K562 (cell line): ENCODE data around the gene NUDT22. TPM values are rescaled to one million over a fixed set of nuclear protein-coding genes. Genes with fewer than 3 reads are reported as not detected.

Source experiments
- ATF1 ChIP-seq, 2 experiments: fragments of 450-650 bp in 1 of 2; IDR thresholded peaks; 2 replicates each; pipeline ENCODE4 v1.6.1; 2016; ENCODE audit warnings: missing compliant biosample characterization in 1 of 2, missing genetic modification characterization in 1 of 2
- BCL6 ChIP-seq: fragments of 250-450 bp; sonication (Bioruptor Pico); IDR thresholded peaks from 2 replicates; pipeline ENCODE4 v1.4.0; 2020
- EGR1 ChIP-seq: fragments of 450-650 bp; conservative IDR thresholded peaks from 2 replicates; pipeline ENCODE4 v1.6.1; 2017; ENCODE audit warnings: mild to moderate bottlenecking
- ELF1 ChIP-seq: fragments of 200-800 bp; sonication (Bioruptor generic); IDR thresholded peaks from 2 replicates; pipeline ENCODE4 v1.6.1; 2016; ENCODE audit warnings: missing genetic modification characterization, missing compliant biosample characterization
- EZH2 ChIP-seq: IDR thresholded peaks from 2 replicates; pipeline ENCODE4 v1.6.1; 2012; ENCODE audit warnings: low read depth, mild to moderate bottlenecking, inconsistent platforms, low read length, borderline replicate concordance
- GTF2A2 ChIP-seq: IDR thresholded peaks from 2 replicates; pipeline ENCODE4 v1.6.1; 2016; ENCODE audit warnings: mild to moderate bottlenecking, missing genetic modification characterization, missing compliant biosample characterization
- GTF2F1 ChIP-seq: IDR thresholded peaks from 2 replicates; pipeline ENCODE4 v1.6.1; 2011; ENCODE audit warnings: low read depth, low read length, improper control_type of control experiment
- MCM3 ChIP-seq: fragments of 450-650 bp; IDR thresholded peaks from 2 replicates; pipeline ENCODE4 v1.6.1; 2016
- NR2C1 ChIP-seq, 2 experiments: fragments of 450-650 bp; IDR thresholded peaks; 2 replicates each; pipeline ENCODE4 v1.6.1; 2017; ENCODE audit warnings: mild to moderate bottlenecking in 2 of 2, antibody characterized with exemption in 1 of 2, inconsistent platforms in 1 of 2, missing compliant biosample characterization in 1 of 2, missing genetic modification characterization in 1 of 2
- PRMT5 ChIP-seq: sonication (generic); formaldehyde crosslinking; IDR thresholded peaks from 2 replicates; pipeline ENCODE4 v1.5.0; 2020; ENCODE audit warnings: missing genetic modification reagents
- PTTG1 ChIP-seq: fragments of 450-650 bp; IDR thresholded peaks from 2 replicates; pipeline ENCODE4 v1.6.1; 2016; ENCODE audit warnings: low read depth, mild to moderate bottlenecking, missing genetic modification characterization, missing compliant biosample characterization
- RBBP5 ChIP-seq: fragments of 200-600 bp; sonication (generic); IDR thresholded peaks from 2 replicates; pipeline ENCODE4 v1.6.1; 2012; ENCODE audit warnings: borderline replicate concordance, mild to moderate bottlenecking, low read length, control low read depth, inconsistent platforms; ENCODE audit not compliant: insufficient read depth, poor library complexity, severe bottlenecking
- RBM22 ChIP-seq: fragments of 200-400 bp; formaldehyde crosslinking; IDR thresholded peaks from 2 replicates; pipeline ENCODE4 v1.6.1; 2018; ENCODE audit warnings: low read length, low read depth; ENCODE audit not compliant: poor library complexity, severe bottlenecking
- RUNX1 ChIP-seq: sonication (generic); IDR thresholded peaks from 2 replicates; pipeline ENCODE4 v1.6.1; 2016; ENCODE audit warnings: antibody characterized with exemption, low read depth
- SMC3 ChIP-seq: conservative IDR thresholded peaks from 2 replicates; pipeline ENCODE4 v1.6.1; 2011; ENCODE audit warnings: low read depth, low read length, improper control_type of control experiment; ENCODE audit not compliant: insufficient read depth
- SNRNP70 ChIP-seq: fragments of 200-400 bp; formaldehyde crosslinking; optimal IDR thresholded peaks from 2 replicates; pipeline ENCODE3; 2017; ENCODE audit warnings: low read depth, low read length
- TEAD4 ChIP-seq, 2 experiments: sonication (generic) in 1 of 2; formaldehyde crosslinking in 1 of 2; IDR thresholded peaks; 2 replicates each; pipeline versions ENCODE4 v1.6.1 to v1.8.0; 2012 to 2022; ENCODE audit warnings: borderline replicate concordance in 1 of 2, inconsistent platforms in 1 of 2, low read length in 1 of 2, mild to moderate bottlenecking in 1 of 2, missing genetic modification reagents in 1 of 2
- ZKSCAN1 ChIP-seq: fragments of 150-350 bp; IDR thresholded peaks from 2 replicates; pipeline ENCODE4 v1.6.1; 2016; ENCODE audit warnings: low read depth, low read length
- ZNF316 ChIP-seq: fragments of 450-650 bp; IDR thresholded peaks from 2 replicates; pipeline ENCODE4 v1.6.1; 2016
- polyA plus RNA-seq, 8 experiments: library from polyadenylated mRNA; depleted of rRNA in 4 of 8; stranded (reverse) in 5 of 8; unstranded in 3 of 8; fragments of >200 nt; fragmentation: Nextera tagmentation in 2 of 8; fragmentation: Illumina TruSeq in 1 of 8; extraction: Ambion mirVana in 2 of 8; extraction: Trizol in 1 of 8; gene quantifications; 2 replicates each; pipeline versions ENCODE4 v1.2.1 to v1.2.3, GENCODE V29; 2011 to 2014; ENCODE audit warnings: inconsistent platforms in 1 of 8, missing spikeins in 1 of 8
- total RNA-seq, 7 experiments: library from RNA; depleted of rRNA in 6 of 7; stranded (reverse); fragments of >200 nt in 6 of 7; fragmentation: Illumina TruSeq in 2 of 7; extraction: Trizol in 2 of 7; gene quantifications; 2 replicates each; pipeline versions ENCODE4 v1.2.1 to v1.2.3, GENCODE V29; 2011 to 2021; ENCODE audit warnings: low replicate concordance in 1 of 7
- TF ChIP-seq, protein P1 (sequence below), 2 experiments: fragments of 450-650 bp in 1 of 2; sonication (generic) in 1 of 2; formaldehyde crosslinking; conservative IDR thresholded peaks; 2 replicates each; pipeline versions ENCODE4 v1.4.0 to v1.8.1; 2020 to 2022; ENCODE audit warnings: mild to moderate bottlenecking in 1 of 2, missing genetic modification reagents in 1 of 2
- TF ChIP-seq, protein P2 (sequence below): fragments of 450-650 bp; IDR thresholded peaks from 2 replicates; pipeline ENCODE4 v1.6.1; 2017; ENCODE audit warnings: antibody characterized with exemption, mild to moderate bottlenecking

NUDT22 gene
- total and polyA plus RNA-seq, 9 of the 15 experiments (the other 6 are each of a cell fraction or from before 2014, with no cell fraction given): 6.3 to 92.6 (median 37.4) TPM

DNA sequence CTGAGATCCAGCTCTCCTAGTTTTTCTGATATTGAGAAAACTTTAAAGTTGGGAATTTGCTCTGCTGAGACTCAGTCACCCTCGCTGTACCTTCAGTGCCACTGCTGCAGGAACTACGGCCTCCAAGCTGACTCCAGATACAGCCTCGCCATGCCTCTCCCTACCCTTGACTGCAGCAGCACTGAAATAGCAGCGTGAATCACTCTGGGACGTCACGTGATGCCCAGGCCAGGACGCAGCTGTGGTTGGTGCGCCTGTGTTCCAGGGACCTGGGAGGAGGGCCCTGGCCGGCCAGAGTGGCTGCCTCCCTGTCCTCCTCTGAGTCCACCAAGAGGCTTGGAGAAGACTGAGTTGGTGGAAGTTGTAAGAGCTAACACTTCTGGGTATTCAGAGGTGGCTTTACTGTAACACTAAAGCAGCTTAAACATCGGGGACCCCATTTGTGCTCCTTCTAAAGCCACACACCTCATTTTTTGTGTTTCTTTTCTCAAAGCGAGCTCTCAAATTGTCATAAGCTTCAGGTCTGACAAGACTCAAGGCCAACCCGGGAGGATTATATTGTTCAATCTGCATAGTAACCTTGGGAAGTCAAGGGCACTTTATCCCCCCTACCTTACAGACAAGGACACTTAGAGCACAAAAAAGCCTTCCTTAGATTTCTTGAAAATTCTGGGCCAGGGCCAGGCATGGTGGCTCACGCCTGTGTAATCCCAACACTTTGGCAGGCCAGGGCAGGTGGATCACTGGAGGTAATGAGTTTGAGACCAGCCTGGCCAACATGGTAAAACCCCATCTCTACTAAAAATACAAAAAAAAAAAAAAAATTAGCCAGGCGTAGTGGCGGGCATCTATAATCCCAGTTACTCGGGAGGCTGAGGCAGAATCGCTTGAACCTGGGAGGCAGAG is 44.3 kb upstream of the NUDT22 start (continued):
- peak; percentile 59 for TF ChIP-seq NR2C1 (IDR thresholded peaks at IDR 0.05)
- TF ChIP-seq NR2C1 (tag; IDR thresholded peaks at IDR 0.05): no peak
- TF ChIP-seq RBBP5: peak; percentile 33
- TF ChIP-seq MCM3: no peak
- no peak for TF ChIP-seq RUNX1
- no peak for TF ChIP-seq GTF2A2 (tag)
- TF ChIP-seq, protein P1, sequence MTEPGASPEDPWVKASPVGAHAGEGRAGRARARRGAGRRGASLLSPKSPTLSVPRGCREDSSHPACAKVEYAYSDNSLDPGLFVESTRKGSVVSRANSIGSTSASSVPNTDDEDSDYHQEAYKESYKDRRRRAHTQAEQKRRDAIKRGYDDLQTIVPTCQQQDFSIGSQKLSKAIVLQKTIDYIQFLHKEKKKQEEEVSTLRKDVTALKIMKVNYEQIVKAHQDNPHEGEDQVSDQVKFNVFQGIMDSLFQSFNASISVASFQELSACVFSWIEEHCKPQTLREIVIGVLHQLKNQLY (CRISPR knock-in tag; conservative IDR thresholded peaks at IDR 0.05): no peak
- TF ChIP-seq TEAD4 (IDR thresholded peaks at IDR 0.05; ENCODE audit: low read length): peak; percentile 39; the same call in 1 of the 2 replicates
- TF ChIP-seq TEAD4 (CRISPR knock-in tag; IDR thresholded peaks at IDR 0.05; ENCODE audit: borderline replicate concordance): no peak
- no peak for TF ChIP-seq EZH2
- no peak; the same call in 1 of the 2 replicates for TF ChIP-seq EGR1
- no peak for TF ChIP-seq SNRNP70
- no peak for TF ChIP-seq GTF2F1
- no peak for TF ChIP-seq ELF1 (tag)
- TF ChIP-seq PRMT5: no peak
- no peak for TF ChIP-seq ATF1 (CRISPR knock-in tag; IDR thresholded peaks at IDR 0.05)
- TF ChIP-seq ATF1 (tag; IDR thresholded peaks at IDR 0.05): peak; percentile 64
- TF ChIP-seq, protein P2, sequence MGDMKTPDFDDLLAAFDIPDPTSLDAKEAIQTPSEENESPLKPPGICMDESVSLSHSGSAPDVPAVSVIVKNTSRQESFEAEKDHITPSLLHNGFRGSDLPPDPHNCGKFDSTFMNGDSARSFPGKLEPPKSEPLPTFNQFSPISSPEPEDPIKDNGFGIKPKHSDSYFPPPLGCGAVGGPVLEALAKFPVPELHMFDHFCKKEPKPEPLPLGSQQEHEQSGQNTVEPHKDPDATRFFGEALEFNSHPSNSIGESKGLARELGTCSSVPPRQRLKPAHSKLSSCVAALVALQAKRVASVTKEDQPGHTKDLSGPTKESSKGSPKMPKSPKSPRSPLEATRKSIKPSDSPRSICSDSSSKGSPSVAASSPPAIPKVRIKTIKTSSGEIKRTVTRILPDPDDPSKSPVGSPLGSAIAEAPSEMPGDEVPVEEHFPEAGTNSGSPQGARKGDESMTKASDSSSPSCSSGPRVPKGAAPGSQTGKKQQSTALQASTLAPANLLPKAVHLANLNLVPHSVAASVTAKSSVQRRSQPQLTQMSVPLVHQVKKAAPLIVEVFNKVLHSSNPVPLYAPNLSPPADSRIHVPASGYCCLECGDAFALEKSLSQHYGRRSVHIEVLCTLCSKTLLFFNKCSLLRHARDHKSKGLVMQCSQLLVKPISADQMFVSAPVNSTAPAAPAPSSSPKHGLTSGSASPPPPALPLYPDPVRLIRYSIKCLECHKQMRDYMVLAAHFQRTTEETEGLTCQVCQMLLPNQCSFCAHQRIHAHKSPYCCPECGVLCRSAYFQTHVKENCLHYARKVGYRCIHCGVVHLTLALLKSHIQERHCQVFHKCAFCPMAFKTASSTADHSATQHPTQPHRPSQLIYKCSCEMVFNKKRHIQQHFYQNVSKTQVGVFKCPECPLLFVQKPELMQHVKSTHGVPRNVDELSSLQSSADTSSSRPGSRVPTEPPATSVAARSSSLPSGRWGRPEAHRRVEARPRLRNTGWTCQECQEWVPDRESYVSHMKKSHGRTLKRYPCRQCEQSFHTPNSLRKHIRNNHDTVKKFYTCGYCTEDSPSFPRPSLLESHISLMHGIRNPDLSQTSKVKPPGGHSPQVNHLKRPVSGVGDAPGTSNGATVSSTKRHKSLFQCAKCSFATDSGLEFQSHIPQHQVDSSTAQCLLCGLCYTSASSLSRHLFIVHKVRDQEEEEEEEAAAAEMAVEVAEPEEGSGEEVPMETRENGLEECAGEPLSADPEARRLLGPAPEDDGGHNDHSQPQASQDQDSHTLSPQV: peak; percentile 82; the same call in 1 of the 2 replicates
- no peak for TF ChIP-seq SMC3
- TF ChIP-seq BCL6: no peak
- TF ChIP-seq PTTG1: no peak
- TF ChIP-seq ZNF316: no peak
- peak; percentile 24; the same call in 1 of the 2 replicates for TF ChIP-seq ZKSCAN1
- TF ChIP-seq RBM22: no peak
